HG02642 (cell line): Measurements from ENCODE around the gene PLA2G4B.

Experiments used
- ATAC-seq: cut with Tn5 transposase; IDR thresholded peaks from one replicate; pipeline ENCODE4 v1.9.1; 2021; ENCODE audit warnings: mild to moderate bottlenecking; ENCODE audit not compliant: unreplicated experiment, poor library complexity

Gene PLA2G4B

GRCh38 chr15:41806291-41807181, 32.1 kb upstream of the PLA2G4B start:
- ATAC-seq: no peak

GRCh38 chr15:41809121-41809520, 29.5 kb upstream of the PLA2G4B start:
- ATAC-seq: no peak

- no peak for ATAC-seq
These were observed 29.0 kb upstream of the PLA2G4B start for GRCh38 chr15:41809526-41810220.

GRCh38 chr15:41810651-41811431, 27.8 kb upstream of the PLA2G4B start:
- ATAC-seq: no peak

GRCh38 chr15:41811432-41812195, 27.0 kb upstream of the PLA2G4B start:
- no peak for ATAC-seq

GRCh38 chr15:41812820-41813375, 25.7 kb upstream of the PLA2G4B start:
- ATAC-seq: no peak

GRCh38 chr15:41813426-41813825, 25.2 kb upstream of the PLA2G4B start:
- no peak for ATAC-seq

GRCh38 chr15:41814534-41814933, 24.1 kb upstream of the PLA2G4B start:
- ATAC-seq: no peak

- no peak for ATAC-seq
These were observed 21.9 kb upstream of the PLA2G4B start for GRCh38 chr15:41816788-41817187.

GRCh38 chr15:41817327-41817726, 21.3 kb upstream of the PLA2G4B start:
- no peak for ATAC-seq

GRCh38 chr15:41817781-41818180, 20.9 kb upstream of the PLA2G4B start:
- ATAC-seq: no peak

- ATAC-seq: no peak
These were observed 19.1 kb upstream of the PLA2G4B start for GRCh38 chr15:41819455-41820050.

GRCh38 chr15:41820791-41821423, 17.7 kb upstream of the PLA2G4B start:
- no peak for ATAC-seq

- no peak for ATAC-seq
These were observed 16.8 kb upstream of the PLA2G4B start for GRCh38 chr15:41821831-41822230.

GRCh38 chr15:41822471-41822870, 16.2 kb upstream of the PLA2G4B start:
- no peak for ATAC-seq

- no peak for ATAC-seq
These were observed 15.7 kb upstream of the PLA2G4B start for GRCh38 chr15:41822957-41823356.

- ATAC-seq: no peak
These were observed 15.1 kb upstream of the PLA2G4B start for GRCh38 chr15:41823502-41823901.

- no peak for ATAC-seq
These were observed 14.4 kb upstream of the PLA2G4B start for GRCh38 chr15:41824062-41824745.
